ENCODE measurements around the gene CYLD.

- TF ChIP-seq CTCF (IDR thresholded peaks at IDR 0.05; ENCODE audit: low read length): no peak
- no peak for TF ChIP-seq EZH2 (IDR thresholded peaks at IDR 0.05; ENCODE audit: borderline replicate concordance, low read length)
Measured at GRCh38 chr16:50812046-50812445, 70.2 kb downstream of the CYLD start.
